HCT116 (cell line): Measurements from ENCODE around the gene BEGAIN. TPM values are rescaled to one million over a fixed set of nuclear protein-coding genes. Genes with fewer than 3 reads are reported as not detected.

Experiments
- ATAC-seq: fragments of 200-7000 bp; cut with Tn5 transposase; 2 replicates; pipeline ENCODE4 v1.9.1; 2020; ENCODE audit warnings: mild to moderate bottlenecking, moderate library complexity
- BruUV-seq: library from RNA; stranded (reverse); fragments of 400-500 nt; replicated peaks from 2 replicates; lab custom pipeline; 2021; lab: Mats Ljungman, UMichigan
- CTCF ChIA-PET: fragments of 300-600 bp; sonication (Branson Sonifier 250); formaldehyde crosslinking; loops from one replicate; lab custom pipeline; 2021; ENCODE audit warnings: antibody characterized with exemption; lab: Charles Lee
- POLR2A ChIA-PET: fragments of 300-600, 350-600 bp; sonication (Branson Sonifier 250); formaldehyde crosslinking; loops from one replicate; lab custom pipeline; 2021; ENCODE audit warnings: antibody characterized with exemption; lab: Charles Lee
- RAD21 ChIA-PET, 2 experiments: fragments of 300-600 bp; sonication (Branson Sonifier 250); formaldehyde crosslinking; loops; one replicate each; lab custom pipeline; 2023; ENCODE audit warnings: low total read pairs in 2 of 2; ENCODE audit not compliant: uncharacterized antibody in 2 of 2, unreplicated experiment in 2 of 2, low non-redundant PET in 1 of 2; lab: Charles Lee
- DNase-seq: peaks from one replicate; pipeline ENCODE4 v3.0.0-alpha.2; 2010; ENCODE audit warnings: low read depth, low spot score
- H2AFZ ChIP-seq: fragments of 200-600 bp; shearing (Covaris generic), sonication (generic); 2 replicates; pipeline ENCODE4 v1.6.1; 2017; ENCODE audit warnings: low read depth, mixed run types, mixed read lengths, antibody characterized with exemption, low read length; ENCODE audit not compliant: poor library complexity, severe bottlenecking
- H3K27ac ChIP-seq: 2 replicates; pipeline ENCODE4 v1.5.1; 2012; ENCODE audit warnings: low read depth, low read length
- H3K27me3 ChIP-seq: fragments of 200-600 bp; sonication (generic); 2 replicates; pipeline ENCODE4 v1.6.1; 2016; ENCODE audit warnings: mixed run types, low read length, mixed read lengths; ENCODE audit not compliant: insufficient read depth
- H3K36me3 ChIP-seq, 2 experiments: fragments of 200-500 bp in 1 of 2; fragments of 200-600 bp in 1 of 2; sonication (Bioruptor generic) in 1 of 2; sonication (generic) in 1 of 2; 2 replicates each; pipeline versions ENCODE4 v1.5.1 to v1.6.1; 2014 to 2016; ENCODE audit warnings: low read length in 2 of 2, inconsistent platforms in 1 of 2, mixed read lengths in 1 of 2, mixed run types in 1 of 2; ENCODE audit not compliant: insufficient read depth in 2 of 2, control insufficient read depth in 1 of 2
- H3K4me1 ChIP-seq, 2 experiments: fragments of 200-600 bp in 1 of 2; sonication (generic) in 1 of 2; 2 replicates each; pipeline versions ENCODE4 v1.5.1 to v1.6.1; 2012 to 2017; ENCODE audit warnings: low read length in 2 of 2, inconsistent platforms in 1 of 2, mild to moderate bottlenecking in 1 of 2, mixed read lengths in 1 of 2, mixed run types in 1 of 2, moderate library complexity in 1 of 2; ENCODE audit not compliant: insufficient read depth in 2 of 2, control insufficient read depth in 1 of 2
- H3K4me2 ChIP-seq: fragments of 200-600 bp; sonication (generic); 2 replicates; pipeline ENCODE4 v1.6.1; 2017; ENCODE audit warnings: mixed run types, low read length, mixed read lengths
- H3K4me3 ChIP-seq, 2 experiments: fragments of 200-600 bp in 1 of 2; sonication (generic) in 1 of 2; replicated peaks in 1 of 2; 2 replicates each; pipeline ENCODE4 v1.5.1; 2011 to 2016; ENCODE audit warnings: low read length in 2 of 2, control low read depth in 1 of 2, low read depth in 1 of 2, mild to moderate bottlenecking in 1 of 2, mixed read lengths in 1 of 2, mixed run types in 1 of 2
- H3K79me2 ChIP-seq: fragments of 200-600 bp; sonication (generic); 2 replicates; pipeline ENCODE4 v1.6.1; 2017; ENCODE audit warnings: mild to moderate bottlenecking, mixed run types, low read length, moderate library complexity, mixed read lengths; ENCODE audit not compliant: insufficient read depth
- H3K9ac ChIP-seq: fragments of 200-600 bp; sonication (generic); 2 replicates; pipeline ENCODE4 v1.6.1; 2016; ENCODE audit warnings: low read length, mixed read lengths
- H3K9me2 ChIP-seq: fragments of 200-600 bp; sonication (generic), shearing (Covaris generic); 2 replicates; pipeline ENCODE4 v1.6.1; 2017; ENCODE audit warnings: mixed run types, mild to moderate bottlenecking, moderate library complexity; ENCODE audit not compliant: insufficient read depth
- H3K9me3 ChIP-seq, 2 experiments: fragments of 200-500 bp in 1 of 2; fragments of 200-600 bp in 1 of 2; sonication (Bioruptor generic) in 1 of 2; sonication (generic) in 1 of 2; 2 replicates each; pipeline ENCODE4 v1.6.1; 2014 to 2017; ENCODE audit warnings: low read length in 2 of 2, mixed read lengths in 2 of 2, inconsistent platforms in 1 of 2, low read depth in 1 of 2, mild to moderate bottlenecking in 1 of 2, mixed run types in 1 of 2, moderate library complexity in 1 of 2; ENCODE audit not compliant: control insufficient read depth in 1 of 2, insufficient read depth in 1 of 2
- H4K20me1 ChIP-seq: fragments of 200-600 bp; sonication (generic), shearing (Covaris generic); 2 replicates; pipeline ENCODE4 v1.6.1; 2017; ENCODE audit warnings: mixed run types, mild to moderate bottlenecking, moderate library complexity; ENCODE audit not compliant: insufficient read depth
- CBX3 ChIP-seq: IDR thresholded peaks from 2 replicates; pipeline ENCODE4 v1.6.1; 2012; ENCODE audit warnings: low read depth
- EGR1 ChIP-seq: IDR thresholded peaks from 2 replicates; pipeline ENCODE4 v1.6.1; 2012; ENCODE audit warnings: low read depth
- EZH2 ChIP-seq: fragments of 200-600 bp; sonication (generic); IDR thresholded peaks from 2 replicates; pipeline ENCODE4 v1.6.1; 2017; ENCODE audit warnings: antibody characterized with exemption, mixed run types
- EZH2phosphoT487 ChIP-seq: fragments of 200-600 bp; IDR thresholded peaks from 2 replicates; pipeline ENCODE4 v1.6.1; 2018; ENCODE audit warnings: antibody characterized with exemption, borderline replicate concordance
- JUND ChIP-seq: IDR thresholded peaks from 2 replicates; pipeline ENCODE4 v1.6.1; 2012
- MAX ChIP-seq: IDR thresholded peaks from 2 replicates; pipeline ENCODE4 v1.6.1; 2012
- POLR2A ChIP-seq: IDR thresholded peaks from 2 replicates; pipeline ENCODE4 v1.7.0; 2011; ENCODE audit warnings: borderline replicate concordance; ENCODE audit not compliant: insufficient read depth, insufficient read length; ENCODE audit errors: extremely low read depth
- POLR2AphosphoS5 ChIP-seq: IDR thresholded peaks from 2 replicates; pipeline ENCODE4 v1.6.1; 2011; ENCODE audit warnings: mild to moderate bottlenecking, low read depth, low read length, moderate library complexity
- RAD21 ChIP-seq: IDR thresholded peaks from 2 replicates; pipeline ENCODE4 v1.6.1; 2012; ENCODE audit warnings: low read depth, mild to moderate bottlenecking
- REST ChIP-seq: IDR thresholded peaks from 2 replicates; pipeline ENCODE4 v1.6.1; 2012; ENCODE audit warnings: low read depth
- SIN3A ChIP-seq: IDR thresholded peaks from 2 replicates; pipeline ENCODE4 v1.6.1; 2012; ENCODE audit warnings: low read depth
- SP1 ChIP-seq: IDR thresholded peaks from 2 replicates; pipeline ENCODE4 v1.6.1; 2012; ENCODE audit warnings: low read depth
- TCF7L2 ChIP-seq: IDR thresholded peaks from 2 replicates; pipeline ENCODE4 v1.7.0; 2011; ENCODE audit warnings: borderline replicate concordance, inconsistent platforms; ENCODE audit not compliant: insufficient read depth, insufficient read length; ENCODE audit errors: extremely low read depth
- YY1 ChIP-seq: IDR thresholded peaks from 2 replicates; pipeline ENCODE4 v1.6.1; 2011; ENCODE audit warnings: low read length, low read depth, moderate library complexity, mild to moderate bottlenecking; ENCODE audit not compliant: insufficient replicate concordance; ENCODE audit errors: extremely low read depth
- intact Hi-C: fragments of 100-400 bp; cut with micrococcal nuclease; formaldehyde crosslinking; loops from 2 replicates; pipeline ENCODE4 v1.10.0; 2022
- total RNA-seq: library from RNA; stranded (reverse); gene quantifications from one replicate; pipeline ENCODE4 v1.2.1, GENCODE V29; 2021; ENCODE audit not compliant: unreplicated experiment
- TF ChIP-seq, protein P1 (sequence below): IDR thresholded peaks from 2 replicates; pipeline ENCODE4 v1.6.1; 2012

The BEGAIN gene
- total RNA-seq, 1 experiment from 2014 or later = 8.5 TPM

DNA sequence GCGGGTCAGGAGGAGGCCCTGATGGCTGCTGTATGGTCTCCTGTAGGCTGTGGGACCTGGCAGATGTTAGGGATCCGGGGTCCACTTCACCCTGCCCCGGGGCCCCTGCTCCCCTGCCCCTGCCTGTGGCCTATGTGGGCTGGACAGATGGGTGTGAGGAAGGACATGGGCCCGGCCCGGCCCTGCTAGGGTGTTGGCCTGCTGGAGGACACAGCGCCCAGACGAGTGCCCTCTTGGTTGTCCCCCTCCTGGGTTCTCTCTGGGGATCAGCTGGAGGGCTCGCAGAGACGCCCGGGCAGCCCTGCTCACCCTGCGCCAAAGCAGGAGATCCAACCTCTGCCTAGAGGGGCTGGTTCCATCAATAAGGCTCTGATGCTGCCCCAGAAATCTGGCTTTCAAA, 36.2 kb downstream of the BEGAIN start (continued):
- no peak for TF ChIP-seq REST
- TF ChIP-seq, all 23 proteins: peak for 0

GRCh38 chr14:100549834-100550625, 37.2 kb downstream of the BEGAIN start:
- no peaks in the 10 kb centered on the region for H3K27me3 ChIP-seq

More at GRCh38 chr14:100549834-100550625, 37.2 kb downstream of the BEGAIN start:
- ChIA-PET RAD21 (no interaction called here), CTCF (no interaction called here), POLR2A (no interaction called here)
- H3K36me3 ChIP-seq = no peaks in the 10 kb centered on the region
- BruUV-seq = no TSS peak
- H2AFZ ChIP-seq = no peak overlapping the region
- DNase-seq (no peak), ATAC-seq (no peak)
- peaks cover 33 to 48% of the 10 kb centered on the region in 2 experiments for H3K4me1 ChIP-seq
- H3K9me2 ChIP-seq = no peaks in the 10 kb centered on the region
- H3K9me3 ChIP-seq = no peaks in the 10 kb centered on the region
- no peaks in the 10 kb centered on the region for H3K79me2 ChIP-seq
- intact Hi-C loops = loop anchor here (10.0 kb wide), 1 partner anchor 135 kb away; no protein-coding TSS in a partner anchor
- H3K4me3 ChIP-seq = no peak overlapping the region
- TF ChIP-seq EZH2 (no peak), SIN3A (no peak), POLR2A (no peak), CBX3 (no peak), EGR1 (no peak), YY1 (no peak), SP1 (no peak), RAD21 (no peak), EZH2phosphoT487 (no peak), JUND (no peak), REST (no peak), MAX (no peak), POLR2AphosphoS5 (no peak), TCF7L2 (no peak)
- TF ChIP-seq, protein P1, sequence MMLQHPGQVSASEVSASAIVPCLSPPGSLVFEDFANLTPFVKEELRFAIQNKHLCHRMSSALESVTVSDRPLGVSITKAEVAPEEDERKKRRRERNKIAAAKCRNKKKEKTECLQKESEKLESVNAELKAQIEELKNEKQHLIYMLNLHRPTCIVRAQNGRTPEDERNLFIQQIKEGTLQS = no peak
- no peak overlapping the region for H3K9ac ChIP-seq
- H3K4me2 ChIP-seq = no peak overlapping the region
- no peaks in the 10 kb centered on the region for H4K20me1 ChIP-seq
- no peak overlapping the region; the same call in 1 of the 2 replicates for H3K27ac ChIP-seq
